ENCODE results near the gene GALNT11.

The GALNT11 gene

DNA sequence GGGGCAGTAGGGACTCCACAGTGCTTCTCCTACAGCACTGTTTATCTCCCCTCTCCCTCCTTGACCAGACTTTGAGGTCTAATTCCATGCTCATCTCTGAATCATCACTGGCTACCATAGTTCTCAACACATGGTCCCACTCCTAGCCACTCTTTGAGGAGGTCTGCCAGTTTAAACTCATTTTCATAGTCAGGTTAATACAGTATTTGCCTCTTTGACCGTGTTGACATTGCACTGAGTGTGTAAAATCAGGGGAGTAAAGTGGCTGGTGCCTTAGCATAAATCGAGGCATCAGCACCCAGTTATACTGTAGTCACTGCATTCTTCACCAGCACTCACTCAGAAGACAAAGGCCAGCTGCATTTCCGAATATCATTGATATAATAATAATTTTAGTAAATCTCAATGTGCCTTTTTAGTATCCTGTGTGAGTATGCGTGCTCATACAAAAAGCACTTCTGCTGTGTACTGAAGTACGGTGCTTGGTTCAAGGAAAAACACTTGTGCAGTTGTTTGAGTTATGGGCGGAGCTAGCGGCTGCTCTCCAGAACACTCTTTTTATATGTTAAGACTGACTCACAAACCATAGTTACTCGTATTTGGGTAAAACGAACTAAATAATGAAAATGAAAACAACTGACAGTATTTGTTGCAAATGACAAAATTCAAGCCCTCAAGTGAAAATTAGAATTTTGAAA lies 89.7 kb downstream of the GALNT11 start:
- no peak for FAIRE-seq

DNA sequence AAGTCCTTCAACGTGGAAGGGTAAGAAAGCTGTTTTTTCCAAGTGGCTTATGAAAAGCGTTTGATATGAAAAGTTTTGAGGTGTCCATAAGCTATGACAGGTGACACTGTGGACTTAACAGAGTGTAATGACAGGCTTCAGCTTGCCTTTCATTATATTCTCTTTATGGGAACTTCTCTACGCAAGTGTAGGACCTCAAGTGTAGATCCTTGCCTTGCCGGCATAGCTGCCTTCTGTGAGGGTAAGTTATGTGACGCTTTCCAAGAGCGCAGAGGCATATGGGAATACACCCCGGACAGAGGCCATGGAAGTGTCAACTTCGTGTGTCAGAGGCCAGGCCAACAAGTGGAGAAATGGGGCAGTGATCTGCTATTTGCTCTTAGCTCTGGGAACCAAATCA lies 91.9 kb downstream of the GALNT11 start:
- FAIRE-seq (no peak), DNase-seq (ENCODE audit: low spot score) (no peak)

More for the DNA sequence above, 89.7 kb downstream of the GALNT11 start:
- DNase-seq (ENCODE audit: low spot score) = no peak

DNA sequence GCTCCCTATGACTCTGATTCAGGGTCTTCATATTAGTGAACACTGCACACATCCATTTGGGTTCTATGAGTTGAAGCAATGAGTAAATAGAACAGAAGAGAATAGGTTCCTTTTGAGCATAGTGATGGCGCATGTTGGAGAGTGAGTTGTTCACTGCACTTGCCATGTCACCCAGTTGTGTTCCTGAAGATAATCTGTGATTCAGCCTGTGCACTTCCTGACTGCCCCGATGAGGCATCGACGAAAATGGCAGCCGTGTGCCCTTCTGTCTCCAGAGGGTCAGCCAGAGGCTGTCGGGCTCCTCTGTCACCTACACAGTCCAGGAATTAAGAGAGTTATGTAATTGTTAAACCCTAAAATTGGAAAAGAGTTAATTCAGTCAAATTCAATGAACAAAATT lies 94.7 kb downstream of the GALNT11 start:
- no peak for DNase-seq (ENCODE audit: low spot score)
- FAIRE-seq = no peak

DNA sequence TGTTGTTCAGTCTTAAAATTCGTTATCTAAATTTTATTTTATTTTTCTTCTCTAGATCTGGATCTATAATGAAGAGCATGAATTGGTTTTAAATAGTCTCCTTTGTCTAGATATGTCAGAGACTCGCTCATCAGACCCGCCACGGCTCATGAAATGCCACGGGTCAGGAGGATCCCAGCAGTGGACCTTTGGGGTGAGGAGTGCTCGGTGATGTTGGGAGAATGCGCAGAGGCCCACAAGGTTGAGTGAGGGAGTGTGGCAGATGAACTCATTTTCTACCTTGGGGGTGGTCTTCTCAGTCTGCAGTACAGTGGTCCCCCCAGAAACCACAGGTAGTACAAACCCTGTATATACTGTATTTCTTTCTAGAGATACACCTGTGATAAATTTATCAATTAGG lies 95.3 kb downstream of the GALNT11 start:
- FAIRE-seq (no peak), DNase-seq (ENCODE audit: low spot score) (no peak)

DNA sequence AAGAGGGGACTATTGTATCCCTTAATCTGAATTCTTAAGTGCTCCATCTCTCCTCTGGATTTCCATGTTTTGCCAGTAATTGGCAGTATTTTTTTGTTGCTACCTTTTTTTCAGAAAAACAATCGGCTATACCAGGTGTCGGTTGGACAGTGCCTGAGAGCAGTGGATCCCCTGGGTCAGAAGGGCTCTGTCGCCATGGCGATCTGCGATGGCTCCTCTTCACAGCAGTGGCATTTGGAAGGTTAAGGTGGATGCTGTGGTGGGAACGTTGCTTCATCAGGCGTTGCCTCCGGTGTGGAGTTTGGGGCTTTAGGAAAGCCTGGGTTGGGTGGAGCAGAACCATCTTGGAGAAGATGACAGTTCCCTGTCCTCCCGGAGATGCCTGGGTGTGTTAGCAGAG lies 96.0 kb downstream of the GALNT11 start:
- FAIRE-seq (no peak), DNase-seq (ENCODE audit: low spot score) (no peak)

DNA sequence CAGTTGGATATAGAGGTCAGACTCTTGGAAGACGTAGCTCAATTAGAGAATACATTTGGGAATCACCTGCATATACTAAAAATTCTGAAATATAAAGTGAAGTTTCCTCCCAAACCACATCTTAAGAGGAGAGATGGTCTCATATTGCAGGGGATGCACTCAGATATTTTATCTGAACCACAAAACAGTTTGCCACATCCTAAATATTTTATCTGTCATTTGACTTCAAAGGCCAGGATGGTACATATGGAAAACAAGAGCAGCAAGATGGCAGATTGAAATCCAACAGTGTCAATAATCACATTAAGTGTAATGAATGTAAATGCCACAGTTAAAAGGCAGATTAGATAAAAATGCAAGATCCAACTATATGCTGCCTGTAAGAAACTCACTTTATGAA lies 97.1 kb downstream of the GALNT11 start:
- no peak for FAIRE-seq
- no peak for DNase-seq (ENCODE audit: low spot score)

DNA sequence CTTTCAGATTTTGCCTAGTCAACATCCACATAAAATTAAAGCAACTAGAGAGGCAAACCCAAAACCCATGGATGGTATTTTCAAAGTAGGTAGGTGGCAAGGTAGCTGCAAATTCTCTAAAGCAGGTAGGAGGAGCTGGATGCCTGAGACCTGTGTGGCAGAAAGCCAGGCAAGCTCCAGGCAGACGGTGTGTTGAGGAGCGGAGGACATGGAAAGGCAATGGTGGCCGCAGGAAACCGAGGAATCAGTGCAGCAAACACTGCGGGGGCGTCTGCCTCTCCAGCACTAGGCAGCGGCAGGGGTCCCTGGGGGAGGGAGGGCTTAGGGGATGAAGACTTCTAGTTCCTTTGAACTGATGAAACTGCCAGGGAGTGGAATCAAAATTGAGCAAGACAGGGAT lies 101.3 kb downstream of the GALNT11 start:
- DNase-seq (ENCODE audit: low spot score) (no peak), FAIRE-seq (no peak)

DNA sequence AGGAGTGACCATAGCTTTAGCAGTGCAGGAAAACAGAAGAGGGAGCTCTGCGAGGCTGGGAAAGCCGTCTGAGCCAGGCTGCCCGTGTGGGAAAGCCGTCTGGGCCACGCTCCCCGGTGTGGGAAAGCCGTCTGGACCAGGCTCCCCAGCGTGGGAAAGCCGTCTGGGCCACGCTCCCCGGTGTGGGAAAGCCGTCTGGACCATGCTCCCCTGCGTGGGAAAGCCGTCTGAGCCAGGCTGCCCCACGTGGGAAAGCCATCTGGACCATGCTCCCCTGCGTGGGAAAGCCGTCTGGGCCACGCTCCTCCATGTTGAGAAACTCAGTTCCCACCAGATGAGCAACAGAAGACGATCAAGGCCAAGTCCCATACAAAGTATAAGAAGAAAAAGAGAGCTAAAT lies 101.8 kb downstream of the GALNT11 start:
- DNase-seq (ENCODE audit: low spot score) (no peak), FAIRE-seq (no peak)

DNA sequence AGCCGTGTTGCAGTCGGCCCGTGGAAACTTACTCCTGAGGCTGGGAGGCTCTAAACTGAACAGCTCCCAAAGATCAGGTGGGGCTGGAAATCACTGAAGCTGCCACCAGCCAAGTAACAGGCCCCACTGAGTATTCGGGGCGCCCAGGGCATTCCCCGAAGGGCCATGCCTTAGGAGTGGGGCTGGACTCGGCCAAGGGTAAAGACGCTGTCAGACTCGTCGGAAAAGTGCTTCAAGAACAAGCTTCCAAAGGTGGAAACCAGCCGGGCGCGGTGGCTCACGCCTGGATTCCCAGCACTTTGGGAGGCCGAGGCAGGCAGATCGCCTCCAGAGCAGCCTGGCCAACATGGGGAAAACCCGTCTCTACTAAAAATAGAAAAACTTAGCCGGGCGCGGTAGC lies 102.8 kb downstream of the GALNT11 start:
- FAIRE-seq (no peak), DNase-seq (ENCODE audit: low spot score) (no peak)

DNA sequence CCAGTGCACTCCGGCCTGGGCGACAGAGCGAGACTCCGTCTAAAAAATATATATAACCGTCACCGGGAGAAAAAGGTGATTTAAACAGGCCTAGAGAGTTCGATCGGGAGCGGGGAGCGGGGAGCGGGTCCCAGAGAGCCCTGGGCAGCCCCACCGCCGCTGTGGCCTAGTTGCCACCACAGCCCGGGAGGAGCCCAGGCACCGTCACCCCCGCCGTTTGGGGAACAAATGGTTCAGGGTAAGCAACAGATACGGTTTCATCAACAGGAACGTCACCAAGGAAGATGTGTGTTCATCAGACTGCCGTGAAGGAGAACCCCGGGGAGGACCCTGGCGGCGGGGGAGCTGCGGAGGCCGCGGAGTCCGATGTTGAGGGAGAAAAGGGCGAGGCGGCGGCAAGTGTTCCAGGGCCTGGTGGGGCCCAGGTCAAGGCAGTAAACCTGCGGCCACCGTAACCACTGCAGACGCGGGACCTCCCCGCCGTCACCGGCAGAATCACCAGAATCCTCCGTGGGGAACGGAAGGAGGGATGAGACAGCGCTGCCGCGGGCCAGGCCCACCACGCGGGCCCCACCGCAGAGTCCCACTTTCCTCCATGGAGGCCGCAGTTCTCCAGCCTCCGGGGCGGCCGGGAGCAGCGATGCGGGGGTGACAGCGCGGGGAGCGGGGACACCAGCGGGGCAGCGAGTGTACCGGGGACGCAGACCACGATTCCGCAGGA lies 103.4 kb downstream of the GALNT11 start:
- FAIRE-seq = no peak
- no peak for DNase-seq (ENCODE audit: low spot score)

DNA sequence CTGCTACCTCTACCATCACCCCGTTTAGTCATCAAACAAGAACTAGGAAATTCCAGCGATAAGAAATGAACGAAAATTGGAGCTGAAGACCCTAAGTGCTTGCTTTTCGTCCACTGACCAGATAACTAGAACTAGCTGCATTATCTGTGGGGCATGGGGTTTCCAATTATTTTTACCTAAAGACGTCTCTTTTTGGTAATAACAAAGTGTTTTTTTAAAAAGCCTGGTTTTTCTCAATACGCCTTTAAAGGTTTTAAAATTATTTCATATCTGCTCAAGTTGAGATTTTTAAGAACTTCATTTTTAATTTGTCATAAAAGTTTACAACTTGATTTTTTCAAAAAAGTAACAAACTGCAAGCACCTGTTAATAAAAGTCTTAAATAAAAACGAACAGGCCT lies 104.2 kb downstream of the GALNT11 start:
- DNase-seq (ENCODE audit: low spot score) = no peak
- no peak for FAIRE-seq

DNA sequence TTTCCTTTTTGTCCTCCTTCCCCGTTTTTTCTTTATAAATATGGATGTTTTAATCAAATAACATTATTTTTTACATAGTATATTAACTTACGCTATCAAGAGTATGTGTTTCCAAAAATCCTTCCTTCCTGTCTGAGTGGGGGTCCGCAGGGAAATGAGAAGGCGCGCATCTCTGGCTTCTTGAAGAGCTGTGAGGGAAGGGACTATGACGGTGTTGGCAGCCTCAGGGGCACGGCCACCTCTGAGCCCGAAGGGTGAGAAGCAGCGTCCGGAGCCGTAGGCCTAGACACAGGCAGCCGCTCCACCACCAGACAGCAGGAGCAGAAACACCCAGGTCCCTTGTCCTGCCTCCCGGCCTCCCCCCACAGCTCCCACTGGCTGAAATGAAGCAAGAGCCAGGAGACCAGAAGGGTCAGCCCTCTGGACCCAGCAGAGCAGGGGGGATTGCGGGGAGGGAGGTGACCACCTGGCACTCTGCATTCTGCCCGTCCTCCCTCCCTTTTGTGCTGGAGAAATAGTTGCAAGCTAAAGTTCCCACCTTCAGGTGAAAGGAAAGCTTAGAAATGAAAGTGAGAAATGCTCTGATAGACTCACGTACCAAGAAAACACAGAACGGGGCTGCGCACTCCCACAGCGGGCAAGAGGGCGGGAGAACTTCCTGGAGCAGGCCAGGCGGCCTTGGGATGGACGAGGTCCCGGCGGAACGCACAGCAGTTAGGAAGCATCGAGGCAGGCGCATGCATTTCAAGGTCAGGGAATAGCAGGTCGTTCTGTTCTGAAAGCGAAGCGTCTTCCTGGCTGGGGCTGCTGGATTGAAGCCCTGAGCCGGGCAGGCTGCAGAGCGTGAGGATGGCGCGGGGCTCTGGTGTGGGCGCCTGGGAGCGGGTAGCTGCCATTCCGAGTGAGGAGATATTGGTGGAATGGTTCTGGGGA lies 105.5 kb downstream of the GALNT11 start:
- FAIRE-seq (no peak), DNase-seq (ENCODE audit: low spot score) (no peak)

DNA sequence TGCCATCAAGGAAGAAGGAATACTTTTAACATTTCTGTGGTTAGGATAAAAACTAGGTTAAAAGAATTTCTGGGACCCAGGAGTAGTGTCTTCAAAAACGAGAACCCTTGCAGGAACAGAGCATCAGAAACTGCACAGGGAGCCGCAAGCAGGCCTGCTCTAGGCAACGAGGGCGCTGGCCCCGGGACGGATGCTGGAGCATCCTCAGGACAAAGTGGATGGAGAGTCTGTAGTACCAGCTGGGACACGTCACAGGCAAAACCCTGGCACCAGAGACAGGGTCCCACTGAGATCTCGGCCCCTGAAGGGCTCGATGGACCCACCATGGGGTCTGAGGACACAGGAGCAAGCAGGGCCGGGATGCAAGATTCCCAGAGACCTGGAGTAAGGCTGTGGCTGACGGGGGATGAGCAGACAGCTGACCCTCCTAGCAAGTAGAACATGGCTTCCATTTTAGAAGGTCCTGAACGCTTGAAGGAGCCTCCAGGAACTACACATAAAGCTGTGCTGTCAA lies 106.6 kb downstream of the GALNT11 start:
- FAIRE-seq (no peak), DNase-seq (ENCODE audit: low spot score) (no peak)

DNA sequence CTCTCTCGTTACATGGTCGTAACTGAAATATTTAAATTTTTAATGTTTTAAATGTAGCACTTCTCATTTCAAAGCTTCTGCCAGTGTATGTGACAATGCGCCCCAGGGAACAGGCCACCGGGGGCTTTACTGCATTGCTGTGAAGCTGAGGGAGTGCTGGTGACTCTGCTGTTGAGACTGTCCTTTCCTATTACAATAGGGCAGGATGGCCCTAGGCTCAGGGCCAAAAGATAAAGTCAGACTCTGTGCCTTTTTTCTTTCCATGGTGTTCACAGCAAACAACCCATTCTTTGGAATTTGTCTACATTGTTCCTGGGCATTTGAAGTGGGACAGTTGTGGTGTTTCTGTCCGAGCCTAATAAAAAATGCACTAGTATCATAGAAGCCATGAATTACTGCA lies 107.3 kb downstream of the GALNT11 start:
- DNase-seq (ENCODE audit: low spot score) (no peak), FAIRE-seq (no peak)

DNA sequence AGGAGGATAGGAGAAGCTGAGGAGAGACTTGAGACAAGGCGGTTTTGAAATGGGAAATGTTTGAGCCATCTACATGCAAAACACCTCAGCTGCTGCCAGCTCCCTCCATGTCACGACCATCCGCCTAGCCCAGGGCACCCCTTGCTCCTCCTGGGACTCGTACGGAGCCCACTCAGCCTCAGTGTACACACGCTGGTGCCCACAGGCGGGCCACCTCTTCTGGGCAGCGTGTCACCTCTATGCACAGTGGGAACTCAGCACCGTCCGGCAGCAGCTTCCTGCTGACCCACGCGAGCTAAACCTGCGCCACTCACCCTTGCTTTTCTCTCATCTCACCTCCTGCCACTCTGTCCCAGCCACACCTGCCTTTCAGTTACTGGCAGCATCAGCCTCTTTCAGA lies 108.3 kb downstream of the GALNT11 start:
- no peak for DNase-seq (ENCODE audit: low spot score)

DNA sequence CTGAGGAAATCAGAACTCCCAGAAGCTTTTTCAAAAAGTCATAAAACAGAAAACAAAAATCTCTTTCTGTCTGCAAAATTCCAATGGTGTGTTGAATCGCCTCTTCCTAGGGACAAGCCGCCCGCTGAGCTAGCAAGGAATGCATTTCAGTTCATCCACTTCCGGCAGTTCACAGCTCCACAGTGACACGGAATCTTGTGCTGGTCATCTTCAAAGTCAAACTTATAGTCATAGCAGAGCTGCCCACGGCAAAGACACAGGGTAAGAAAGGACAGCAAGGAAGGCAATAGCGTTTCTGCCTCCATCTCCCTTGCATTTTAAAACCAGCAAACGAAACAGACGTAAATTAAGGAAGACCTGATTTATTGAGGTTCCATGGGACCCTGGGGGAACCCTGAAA lies 111.2 kb downstream of the GALNT11 start:
- DNase-seq (ENCODE audit: low spot score) (no peak), FAIRE-seq (no peak)

More for the DNA sequence above, 108.3 kb downstream of the GALNT11 start:
- FAIRE-seq = no peak

DNA sequence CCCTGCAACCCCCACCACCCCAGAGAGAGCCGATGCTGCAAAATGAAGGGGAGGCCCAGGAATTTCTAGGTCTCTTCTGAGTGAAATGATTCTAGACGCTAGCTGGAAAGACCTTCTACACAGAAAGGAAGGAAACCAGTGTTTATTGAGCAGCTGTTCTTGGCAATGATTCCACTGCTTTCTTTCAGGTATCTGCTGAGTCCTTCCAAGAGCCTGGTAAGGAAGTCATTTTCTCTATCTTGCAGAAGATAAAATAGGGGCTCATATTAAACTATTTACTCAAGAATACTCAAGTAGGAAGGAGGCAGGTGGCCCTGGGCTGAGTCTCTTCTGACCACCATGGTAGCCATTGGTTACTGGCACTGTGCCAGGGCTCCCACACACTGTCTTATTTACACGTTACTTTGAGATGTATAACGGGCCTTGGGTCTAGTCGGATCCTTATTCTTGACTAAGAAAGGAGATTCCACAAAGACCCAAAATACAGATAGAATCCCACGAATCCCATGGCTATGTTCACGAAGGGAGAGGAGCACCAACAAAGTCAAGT lies 112.1 kb downstream of the GALNT11 start:
- DNase-seq (ENCODE audit: low spot score) (no peak), FAIRE-seq (no peak)

DNA sequence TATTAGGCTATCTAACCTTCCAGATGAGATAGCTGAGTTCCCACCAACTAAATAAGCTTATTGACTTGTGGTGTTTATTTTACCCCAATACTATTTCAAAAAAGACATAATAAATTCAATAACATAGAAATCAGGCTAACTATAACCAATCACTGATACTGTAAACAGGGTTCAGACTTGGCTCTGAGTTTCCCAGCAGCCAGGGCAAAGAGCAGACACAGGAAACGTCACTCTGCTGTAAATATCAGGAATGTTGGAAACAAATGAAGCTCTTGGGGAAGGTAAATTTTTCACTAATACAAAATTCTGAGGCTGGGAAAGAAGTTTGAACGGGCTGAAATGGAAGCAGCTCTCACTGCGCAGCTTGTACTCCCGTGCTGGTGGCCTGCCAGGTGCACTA lies 114.6 kb downstream of the GALNT11 start:
- FAIRE-seq = no peak
- DNase-seq (ENCODE audit: low spot score) = no peak

DNA sequence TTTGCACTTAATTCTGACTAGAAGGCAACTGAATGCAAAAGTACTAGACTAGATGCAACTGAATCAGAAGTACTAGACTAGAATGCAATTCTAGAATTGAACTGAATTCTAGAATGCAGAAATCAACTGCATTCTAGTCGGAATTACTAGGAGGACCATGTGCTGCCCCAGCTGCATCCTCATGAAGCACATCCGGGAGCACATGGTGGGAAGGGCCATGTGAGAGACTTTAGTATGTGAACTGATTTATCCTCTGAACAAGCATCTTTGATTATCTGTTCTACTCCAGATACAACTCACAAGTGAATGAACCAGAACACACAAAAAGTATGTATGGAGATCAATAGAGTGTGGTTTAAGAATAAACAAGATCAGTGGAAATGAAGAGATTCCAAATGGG lies 115.1 kb downstream of the GALNT11 start:
- DNase-seq (ENCODE audit: low spot score) = no peak

DNA sequence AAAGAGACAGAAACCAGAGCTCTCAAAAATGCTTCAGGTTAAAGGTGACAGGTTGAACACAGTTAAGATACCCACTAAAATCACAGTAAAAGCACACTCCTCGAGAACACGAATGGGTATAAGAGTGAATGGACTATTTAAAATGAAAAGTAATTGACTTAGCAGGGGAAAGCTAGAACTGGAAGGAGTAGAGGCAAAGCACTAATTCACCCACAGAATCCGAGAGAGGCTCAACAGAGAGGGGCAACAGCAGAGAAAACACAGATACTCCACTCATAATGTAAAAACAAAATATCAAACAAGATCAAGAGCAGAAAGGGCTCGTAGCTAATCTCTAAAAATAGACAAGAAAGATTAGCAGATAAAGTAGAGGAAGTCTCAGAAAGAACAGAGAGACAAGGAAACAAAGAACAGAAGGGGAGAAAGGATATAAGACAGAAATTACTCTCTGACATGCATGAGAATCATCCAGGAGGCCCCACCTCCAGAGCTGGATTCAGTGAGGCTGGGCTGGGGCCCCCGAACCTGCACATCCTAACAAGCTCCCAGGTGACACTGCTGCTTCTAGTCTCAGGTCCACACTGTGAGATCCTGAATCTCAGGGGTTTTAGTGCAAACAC lies 117.6 kb downstream of the GALNT11 start:
- DNase-seq (ENCODE audit: low spot score) (no peak), FAIRE-seq (no peak)

More for the DNA sequence above, 115.1 kb downstream of the GALNT11 start:
- no peak for FAIRE-seq
